GM21390 (cell line): Measurements from ENCODE around the gene ZSCAN9.

ENCODE experiments used
- ATAC-seq: cut with Tn5 transposase; IDR thresholded peaks from one replicate; pipeline ENCODE4 v1.9.1; 2021; ENCODE audit not compliant: unreplicated experiment

Gene ZSCAN9

DNA sequence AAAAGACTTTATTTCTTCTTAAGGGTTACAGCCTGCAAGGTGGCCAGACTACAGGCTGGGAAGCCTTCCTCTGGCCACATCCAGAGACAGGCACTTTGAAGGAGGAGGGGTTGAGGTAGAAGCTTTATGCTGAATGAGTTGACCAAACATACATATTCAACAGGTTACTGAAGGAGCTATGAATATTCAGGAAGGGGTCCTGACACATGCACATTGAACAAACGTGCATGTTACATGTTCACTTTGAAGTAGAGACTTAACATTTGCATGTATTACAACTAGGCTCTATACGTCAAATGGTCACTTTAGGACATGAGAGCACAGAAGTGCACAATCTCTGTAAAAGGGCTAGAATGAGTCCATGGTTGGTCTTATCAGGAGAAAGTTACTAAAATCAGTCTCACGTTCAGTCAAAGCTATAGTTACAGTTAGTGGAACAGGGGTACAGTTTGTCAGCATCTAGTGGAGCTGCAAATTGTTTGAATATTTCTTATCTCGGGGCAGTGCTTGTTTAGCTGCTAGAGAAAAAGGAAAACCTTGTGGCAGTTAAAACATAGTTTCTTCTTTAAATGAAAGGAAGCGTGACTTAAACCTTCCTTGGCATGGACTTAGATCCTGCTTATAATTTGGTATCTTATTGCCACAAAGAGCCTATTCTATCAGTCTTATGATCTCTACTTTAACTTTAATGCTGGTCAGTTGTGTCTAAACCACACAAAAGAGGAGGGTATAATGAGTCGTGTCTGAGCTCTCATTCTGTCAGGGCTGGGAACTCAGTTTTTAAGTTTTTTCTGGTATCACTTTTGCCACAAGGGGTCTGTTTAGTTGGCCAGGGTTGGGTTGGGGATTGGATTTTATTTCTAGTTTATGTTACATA lies 4.6 kb upstream of the ZSCAN9 start:
- ATAC-seq, result no peak

DNA sequence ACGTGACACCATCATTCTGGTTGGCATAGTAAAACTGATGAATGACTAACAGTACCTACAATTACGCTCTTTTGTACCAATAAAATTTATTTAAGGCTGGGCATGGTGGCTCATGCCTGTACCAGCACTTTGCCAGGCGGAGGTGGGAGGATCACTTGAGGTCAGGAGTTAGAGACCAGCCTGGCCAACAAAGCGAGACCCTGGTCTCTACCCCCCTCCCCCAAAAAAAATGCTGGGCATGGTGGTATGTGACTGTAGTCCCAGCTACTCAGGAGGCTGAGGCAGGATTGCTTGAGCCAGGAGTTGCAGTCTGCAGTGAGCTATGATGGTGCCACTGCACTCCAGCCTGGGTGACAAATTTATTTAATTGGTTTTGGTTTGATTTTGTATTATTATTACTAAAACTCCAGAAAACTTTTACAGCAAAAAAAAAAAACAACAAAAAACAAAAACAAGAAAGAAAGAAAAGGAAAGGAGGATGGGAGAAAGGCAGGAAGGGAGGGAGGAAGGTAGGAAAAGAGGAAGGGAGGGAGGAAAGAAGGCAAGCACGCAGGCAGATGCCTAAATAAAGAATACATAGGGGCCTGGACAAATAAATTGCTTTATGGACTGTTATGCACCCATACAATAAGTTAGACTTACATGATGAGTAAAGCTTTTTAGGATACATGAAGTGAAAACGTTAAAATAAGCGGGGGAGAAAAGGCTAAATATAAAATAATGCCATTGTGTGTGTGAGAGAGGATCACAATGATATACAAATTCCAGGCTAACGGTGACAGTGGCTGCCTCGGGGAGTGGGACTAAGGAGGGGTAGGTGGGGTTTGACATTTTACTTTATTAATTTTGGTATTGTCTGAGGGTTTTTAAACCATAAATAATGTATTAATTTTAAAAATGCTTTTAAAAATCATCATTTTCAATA lies 682 bp upstream of the ZSCAN9 start:
- no peak for ATAC-seq

DNA sequence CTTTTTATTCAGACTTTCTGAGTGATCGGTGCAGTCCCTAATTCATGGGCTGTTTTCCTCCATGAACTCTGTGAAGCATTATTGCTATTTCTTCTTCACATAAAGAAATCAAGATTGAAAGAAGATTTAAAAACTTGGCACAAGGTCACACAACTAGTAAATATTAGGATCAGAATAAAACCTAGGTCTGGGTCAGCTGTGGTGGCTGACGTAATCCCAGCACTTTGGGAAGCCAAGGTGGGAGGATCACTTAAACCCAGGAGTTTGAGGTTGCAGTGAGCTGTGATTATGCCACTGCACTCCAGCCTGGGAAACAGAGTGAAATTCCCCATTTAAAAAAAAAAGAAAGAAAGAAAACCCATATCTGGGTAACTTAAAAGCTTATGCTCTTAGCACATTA lies 1.4 kb downstream of the ZSCAN9 start:
- ATAC-seq, result no peak

DNA sequence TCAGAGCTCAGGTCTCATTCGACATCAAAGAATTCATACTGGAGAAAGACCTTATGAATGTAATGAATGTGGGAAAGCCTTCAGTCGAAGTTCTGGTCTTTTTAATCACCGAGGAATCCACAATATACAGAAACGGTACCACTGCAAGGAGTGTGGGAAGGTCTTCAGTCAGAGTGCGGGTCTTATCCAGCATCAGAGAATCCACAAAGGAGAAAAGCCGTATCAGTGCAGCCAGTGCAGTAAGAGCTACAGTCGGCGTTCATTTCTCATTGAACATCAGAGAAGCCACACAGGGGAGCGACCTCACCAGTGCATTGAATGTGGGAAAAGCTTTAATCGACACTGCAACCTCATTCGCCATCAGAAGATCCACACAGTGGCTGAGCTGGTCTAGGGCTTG lies 7.7 kb downstream of the ZSCAN9 start:
- ATAC-seq, result no peak

DNA sequence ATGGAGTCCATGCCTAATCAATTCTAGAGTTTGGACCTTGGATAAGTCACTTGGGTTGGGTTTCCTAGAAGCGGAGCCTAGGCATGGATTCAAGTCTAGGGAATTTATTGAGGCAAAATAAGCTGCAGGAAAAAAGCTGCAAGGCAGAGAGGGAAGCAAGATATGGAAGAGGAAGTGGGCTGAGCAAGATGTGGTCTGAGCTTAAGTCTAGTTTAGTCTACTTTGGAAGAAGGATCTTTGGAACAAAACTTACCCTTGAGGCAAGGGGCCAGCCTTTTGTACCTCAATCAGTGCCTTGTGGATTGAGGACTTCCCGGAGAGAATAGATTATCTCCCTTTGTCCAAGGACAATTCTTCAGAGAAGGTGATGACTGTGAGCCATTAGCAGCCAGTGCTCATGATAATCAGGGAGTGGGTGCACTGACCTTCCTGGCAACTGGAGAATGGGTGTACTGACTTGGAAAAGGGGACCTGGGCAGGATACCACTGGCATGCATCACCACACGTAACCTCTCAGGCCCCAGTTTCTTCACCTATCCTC lies 10.9 kb downstream of the ZSCAN9 start:
- no peak for ATAC-seq

DNA sequence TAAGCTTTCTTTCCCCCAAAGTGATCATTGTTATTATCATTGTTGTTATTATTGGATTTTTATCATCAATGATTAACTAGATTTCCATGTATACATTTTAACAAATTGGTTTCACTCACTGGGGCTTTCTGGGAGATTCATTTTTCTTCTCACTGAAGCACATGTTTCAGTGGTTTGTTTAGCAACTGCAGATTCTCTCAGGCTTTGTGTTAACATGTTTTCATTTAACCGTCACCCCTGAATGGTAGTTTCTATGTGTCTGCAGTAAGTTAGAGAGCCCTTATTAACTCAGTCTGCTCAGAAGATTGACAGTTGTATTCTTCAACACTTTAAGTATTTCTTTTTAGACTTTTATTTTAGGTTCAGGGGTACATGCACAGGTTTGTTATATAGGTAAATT lies 14.6 kb downstream of the ZSCAN9 start:
- ATAC-seq, result no peak

DNA sequence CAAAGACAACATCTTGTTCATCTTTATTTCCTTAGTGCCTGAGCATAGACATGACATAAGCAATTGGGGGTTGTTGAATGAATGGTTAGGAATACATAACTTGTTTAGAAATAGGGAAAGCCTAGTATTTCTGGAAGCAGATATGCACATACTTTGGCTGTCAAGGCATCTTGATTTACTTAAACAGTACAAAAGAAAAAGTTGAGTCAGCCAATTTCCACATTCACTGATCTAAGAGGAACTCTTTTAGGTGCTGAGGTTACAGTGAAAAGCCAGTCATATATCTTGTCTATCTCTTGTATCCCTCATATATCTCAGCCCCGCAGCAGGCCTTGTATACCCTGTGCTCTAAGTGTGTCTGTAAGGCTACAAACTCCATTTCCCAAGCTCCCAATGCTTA lies 15.4 kb downstream of the ZSCAN9 start:
- ATAC-seq, result no peak

DNA sequence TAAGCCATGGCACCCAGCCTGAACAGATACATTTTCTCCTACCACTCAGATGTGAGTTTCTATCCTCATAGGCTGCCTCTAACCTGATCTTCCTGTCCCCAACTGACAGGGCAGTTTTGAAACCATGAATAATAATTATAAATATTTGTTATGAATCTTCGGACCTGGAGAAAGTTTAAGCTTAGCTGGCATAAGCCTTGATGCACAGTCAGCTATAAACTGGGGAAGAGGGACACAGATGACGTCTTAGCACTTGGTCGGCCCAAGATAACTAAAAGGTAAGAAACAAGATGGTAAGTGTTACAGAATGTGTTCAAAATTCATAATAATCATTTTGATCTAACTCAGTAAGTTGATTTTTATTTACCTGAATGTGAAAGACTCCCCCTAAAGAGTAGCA lies 18.9 kb downstream of the ZSCAN9 start:
- no peak for ATAC-seq

DNA sequence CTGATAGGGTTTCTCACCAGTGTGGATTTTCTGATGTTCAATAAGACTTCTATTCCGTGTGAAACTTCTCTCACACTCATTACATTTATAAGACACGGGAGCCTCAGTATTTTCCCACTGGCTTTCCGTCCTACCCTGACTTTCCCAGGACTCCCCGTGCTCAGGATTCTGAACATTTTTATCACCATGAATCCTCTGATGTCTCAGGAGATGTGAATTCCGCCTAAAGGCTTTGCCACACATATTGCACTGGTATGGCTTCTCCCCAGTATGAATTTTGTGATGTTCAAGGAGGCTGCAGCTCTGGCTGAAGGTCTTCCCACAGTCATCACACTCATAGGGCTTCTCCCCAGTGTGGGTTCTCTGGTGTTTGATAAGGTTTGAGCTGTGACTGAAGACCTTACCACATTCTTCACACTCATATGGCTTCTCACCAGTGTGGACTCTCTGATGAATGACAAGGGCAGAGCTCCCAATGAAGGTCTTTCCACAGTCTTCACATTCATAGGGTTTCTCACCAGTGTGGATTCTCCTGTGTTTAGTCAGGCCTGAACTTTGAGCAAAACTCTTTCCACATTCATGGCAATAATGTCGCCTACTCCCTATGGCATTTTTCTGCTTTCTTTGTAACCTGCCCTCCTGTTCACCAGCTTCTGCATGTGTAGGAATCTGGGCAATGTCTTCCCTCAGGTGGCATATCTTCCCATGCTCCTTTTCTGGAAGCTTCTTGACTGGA lies 20.3 kb downstream of the ZSCAN9 start:
- ATAC-seq, result no peak

DNA sequence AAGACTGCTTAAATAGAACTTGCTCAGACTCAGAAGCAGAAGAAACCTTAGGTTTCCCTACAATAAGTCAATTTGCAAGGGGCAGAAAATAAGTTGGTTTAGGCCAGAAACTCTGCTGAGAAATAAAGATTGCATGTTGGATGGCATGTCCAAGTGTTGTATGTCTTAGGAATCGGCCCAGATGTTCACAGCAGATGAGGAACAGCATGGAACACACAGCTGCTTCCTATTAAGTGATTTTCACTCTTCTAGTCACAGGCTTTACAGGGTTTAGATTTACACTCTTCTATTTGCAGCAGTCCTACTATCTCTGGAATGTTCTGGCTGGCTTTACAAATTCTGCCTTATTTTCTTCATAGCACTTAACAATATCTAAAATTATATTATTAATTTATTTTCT lies 23.8 kb downstream of the ZSCAN9 start:
- ATAC-seq, result no peak

DNA sequence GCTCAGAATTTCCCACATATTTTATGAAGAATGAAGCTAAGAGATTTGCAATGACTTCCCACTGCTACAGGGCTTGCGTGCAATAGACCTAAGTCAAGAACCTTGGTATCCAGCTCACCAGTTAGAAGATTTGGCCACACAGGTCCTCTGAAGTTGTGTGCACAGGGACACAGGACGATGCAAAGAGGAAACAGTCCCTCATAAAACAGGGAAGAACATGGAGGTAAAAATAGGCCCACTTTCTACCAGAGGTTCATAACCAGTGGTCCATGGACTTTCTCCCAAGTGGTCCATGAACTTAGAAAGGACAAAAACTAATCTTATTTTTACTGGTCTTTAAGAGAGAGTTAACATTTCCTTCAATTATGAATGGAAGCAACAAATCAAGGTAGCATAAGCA lies 25.7 kb downstream of the ZSCAN9 start:
- ATAC-seq, result no peak

DNA sequence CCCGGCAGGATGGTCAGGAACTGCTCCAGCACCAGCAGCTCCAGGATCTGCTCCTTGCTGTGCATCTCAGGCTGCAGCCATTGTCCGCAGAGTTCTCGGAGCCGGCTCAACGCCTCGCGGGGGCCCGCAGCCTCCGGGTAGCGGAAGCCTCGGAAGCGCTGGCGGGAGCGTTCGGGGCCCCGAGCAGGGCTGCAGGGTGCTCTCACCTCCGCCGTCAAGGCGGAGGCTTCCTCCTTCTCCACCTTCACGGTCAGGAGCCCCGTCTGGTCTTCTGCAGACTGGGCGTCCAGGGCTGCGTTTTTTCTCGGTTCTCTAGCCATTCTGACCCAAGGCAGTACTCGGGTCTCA lies 26.6 kb downstream of the ZSCAN9 start:
- ATAC-seq, result peak; percentile 45

DNA sequence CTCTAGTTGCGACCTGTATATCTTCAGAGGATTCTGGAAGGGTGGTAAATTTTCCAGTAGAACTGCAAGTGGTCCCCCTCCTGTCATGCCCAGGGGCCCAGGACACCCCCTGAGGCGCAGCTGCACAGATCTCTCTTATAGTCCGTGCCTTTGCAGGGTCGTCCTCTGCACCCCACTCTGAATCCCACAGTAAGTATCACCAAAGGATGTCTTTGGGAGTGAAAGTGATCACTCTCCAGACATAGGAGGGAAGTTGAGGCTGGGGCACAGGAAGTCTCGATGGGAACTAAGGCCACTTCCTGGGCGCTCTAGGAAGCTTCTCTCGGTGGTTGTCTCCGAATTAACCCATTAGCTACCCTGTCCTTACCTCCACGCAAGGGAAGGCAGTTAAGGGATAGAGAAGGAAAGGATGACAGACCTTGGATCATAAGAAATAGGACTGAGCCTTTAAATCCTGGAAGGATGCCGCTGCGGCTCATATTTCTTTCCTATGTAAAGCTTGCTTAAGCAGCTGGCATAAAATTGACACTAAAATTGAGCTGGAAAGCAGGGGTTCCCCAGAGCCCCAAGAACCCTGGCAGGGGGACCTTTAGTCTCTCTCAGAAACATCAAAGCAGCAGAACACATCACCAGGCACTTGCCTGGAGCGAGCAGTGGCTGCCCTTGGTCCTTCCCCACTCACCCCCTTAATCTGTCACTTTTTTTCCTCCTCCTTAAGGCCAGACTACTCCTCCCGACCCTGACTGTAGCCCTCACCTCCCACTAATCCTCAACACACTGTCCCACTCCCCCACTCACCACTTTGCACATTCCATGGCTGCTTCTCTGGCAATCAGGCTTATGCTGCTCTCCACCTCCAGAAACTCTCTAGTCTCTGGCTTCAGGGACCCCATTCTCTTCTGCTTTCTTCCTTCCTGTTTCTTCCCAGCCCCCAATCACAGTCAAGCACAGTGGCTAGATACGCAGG lies 27.2 kb downstream of the ZSCAN9 start, which contains the start of gene ZKSCAN4:
Gene ZKSCAN4, minus strand, starts transcription at position 261 of the 967 bp plus-strand sequence. CDS start 289 bp downstream, outside the sequence.
- peak; percentile 73 for ATAC-seq

DNA sequence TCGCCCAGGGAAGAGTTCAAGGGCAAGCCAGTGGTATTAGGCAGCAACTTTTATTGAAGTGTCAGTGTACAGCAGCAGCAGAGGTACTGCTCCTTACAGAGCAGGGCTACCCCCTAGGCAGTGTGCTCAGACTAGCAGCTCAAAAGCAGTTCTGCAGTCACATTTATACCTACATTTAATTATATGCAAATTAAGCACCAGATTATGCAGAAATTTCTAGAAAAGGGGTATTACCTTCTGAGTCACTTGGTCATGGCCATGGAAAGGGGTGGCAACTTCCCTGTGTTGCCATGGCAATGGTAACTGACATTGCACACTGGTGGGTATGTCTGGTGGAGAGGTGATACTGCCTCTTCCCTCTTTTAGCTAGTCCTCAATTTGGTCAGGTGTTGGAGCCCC lies 29.0 kb downstream of the ZSCAN9 start:
- no peak for ATAC-seq

DNA sequence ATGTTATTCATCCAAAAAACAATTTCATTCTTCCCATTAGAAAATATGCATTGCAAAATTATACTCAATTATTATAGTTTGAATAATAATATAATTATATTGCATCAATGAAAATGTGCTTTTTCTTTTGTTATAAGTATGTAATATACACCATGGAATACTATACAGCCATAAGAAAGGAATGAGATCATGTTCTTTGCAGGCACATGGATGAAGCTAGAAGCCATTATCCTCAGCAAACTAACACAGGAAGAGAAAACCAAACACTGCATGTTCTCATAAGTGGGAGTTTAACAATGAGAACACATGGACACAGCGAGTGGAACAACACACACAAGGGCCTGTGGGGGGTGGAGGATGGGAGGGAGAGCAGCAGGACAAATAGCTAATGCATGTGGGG lies 32.0 kb downstream of the ZSCAN9 start:
- no peak for ATAC-seq

DNA sequence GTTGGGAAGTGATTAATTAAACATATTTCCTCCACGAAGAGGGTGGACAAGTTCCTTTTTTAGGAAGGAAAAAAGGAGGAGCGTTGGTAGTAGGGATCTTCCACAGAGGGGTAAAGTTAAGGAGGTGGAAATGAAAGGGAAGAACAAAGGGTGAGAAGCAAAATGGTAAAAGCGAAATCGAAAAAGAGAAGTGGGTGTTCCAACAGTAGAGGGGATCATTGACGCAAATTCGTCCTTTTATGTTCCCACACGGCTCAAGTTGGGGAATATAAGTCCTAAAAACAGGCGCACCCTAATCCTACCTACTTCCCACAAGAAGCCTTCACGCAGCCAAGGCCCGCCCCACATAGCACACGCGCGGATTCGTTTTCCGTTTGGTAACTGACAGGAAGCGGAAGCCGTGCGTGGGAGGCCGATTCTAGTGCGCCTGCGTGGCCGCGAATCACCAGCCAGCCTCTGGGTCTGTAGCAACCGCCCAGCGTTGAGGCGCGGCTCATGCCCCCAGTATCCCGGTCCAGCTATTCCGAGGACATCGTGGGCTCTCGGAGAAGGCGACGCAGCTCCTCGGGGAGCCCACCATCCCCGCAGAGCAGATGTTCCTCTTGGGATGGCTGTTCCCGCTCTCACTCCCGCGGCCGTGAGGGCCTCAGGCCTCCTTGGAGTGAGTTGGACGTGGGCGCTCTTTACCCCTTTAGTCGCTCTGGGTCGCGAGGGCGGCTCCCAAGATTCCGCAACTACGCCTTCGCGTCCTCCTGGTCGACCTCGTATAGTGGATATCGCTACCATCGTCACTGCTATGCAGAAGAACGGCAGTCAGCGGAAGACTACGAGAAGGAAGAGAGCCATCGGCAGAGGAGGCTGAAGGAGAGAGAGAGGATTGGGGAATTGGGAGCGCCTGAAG lies 34.1 kb downstream of the ZSCAN9 start, which contains the start of gene NKAPL:
Gene NKAPL, plus strand, starts transcription at position 421 of the 901 bp plus-strand sequence. Its CDS starts 75 bp downstream, at position 496.
- ATAC-seq, result no peak

DNA sequence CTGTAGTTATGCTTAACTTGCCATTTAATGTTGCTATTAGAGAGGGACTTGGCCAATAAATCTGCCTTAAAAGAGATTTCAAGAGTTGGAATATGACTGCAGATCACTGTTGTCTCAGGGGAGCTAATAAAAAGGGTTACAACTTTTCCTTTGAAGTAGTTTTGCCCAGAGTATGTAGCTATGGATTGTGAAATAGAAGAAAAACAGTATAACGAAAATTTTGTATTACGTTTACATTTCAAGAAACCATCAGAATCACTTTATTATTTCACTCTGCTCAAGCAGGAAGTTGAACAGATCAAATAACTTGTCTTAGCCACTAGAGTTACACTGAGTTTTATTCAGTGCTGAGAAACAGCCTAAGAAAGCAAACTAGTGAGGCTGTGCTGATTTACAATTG lies 38.8 kb downstream of the ZSCAN9 start:
- no peak for ATAC-seq

DNA sequence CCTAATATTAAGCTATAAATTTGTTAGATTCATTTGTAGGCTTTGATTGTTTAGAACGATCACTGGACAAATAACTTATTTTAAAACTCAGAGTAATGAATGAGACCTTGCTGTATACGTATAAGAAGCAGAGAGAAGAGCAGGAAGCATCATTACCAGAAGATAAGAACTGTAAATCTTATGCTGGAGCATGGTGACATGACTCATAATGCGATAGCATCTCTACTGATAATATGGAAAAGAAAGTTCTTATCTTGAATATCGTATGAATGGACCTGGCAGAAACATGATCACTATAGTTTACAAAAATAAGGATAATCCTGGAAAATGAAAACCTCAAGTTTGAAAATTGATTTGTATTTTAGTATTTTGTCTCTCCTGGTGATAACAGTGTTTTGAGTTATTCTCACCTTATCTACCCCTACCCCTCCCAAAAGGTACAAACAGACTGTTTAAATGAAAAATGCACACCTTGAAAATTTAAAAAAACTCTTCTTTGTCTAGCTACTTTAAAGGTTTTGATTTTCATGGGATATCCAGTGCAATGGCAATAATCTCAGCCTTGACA lies 39.8 kb downstream of the ZSCAN9 start:
- ATAC-seq, result no peak
